Measurements from ENCODE around the gene KCTD20.
A peak's percentile ranks its signal among the peaks of the same experiment; 100 is the strongest.

Gene KCTD20

DNA sequence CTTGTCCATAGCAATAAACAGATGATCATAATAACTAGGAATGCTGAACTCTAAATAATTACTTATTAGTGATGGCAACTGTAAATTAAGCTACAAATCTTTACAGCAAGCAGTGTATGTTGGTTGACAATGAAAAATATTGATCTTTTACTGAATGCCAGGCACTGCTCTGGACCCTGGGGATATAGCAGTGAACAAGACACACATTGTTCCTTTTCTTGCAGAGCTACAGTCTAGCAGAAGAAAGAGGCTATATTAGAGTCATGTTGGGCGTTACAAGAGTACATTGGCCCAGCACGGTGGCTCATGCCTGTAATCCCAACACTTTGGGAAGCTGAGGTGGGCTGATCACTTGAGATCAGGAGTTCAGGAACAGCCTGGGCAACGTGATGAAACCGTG is 11.6 kb upstream of the KCTD20 start:
- DNase-seq (ENCODE audit: low read depth): no peak
- no peak overlapping the region for H3K4me3 ChIP-seq (ENCODE audit: low read depth, low read length)
- no peak for TF ChIP-seq CTCF (IDR thresholded peaks at IDR 0.05; ENCODE audit: control insufficient read depth, extremely low read depth, insufficient read depth)

GRCh38 chr6:36432151-36432671 is 10.6 kb upstream of the KCTD20 start:
- DNase-seq (ENCODE audit: low read depth): no peak
- TF ChIP-seq CTCF (IDR thresholded peaks at IDR 0.05; ENCODE audit: control insufficient read depth, extremely low read depth, insufficient read depth): no peak
- H3K4me3 ChIP-seq (ENCODE audit: low read depth, low read length): no peak overlapping the region

DNA sequence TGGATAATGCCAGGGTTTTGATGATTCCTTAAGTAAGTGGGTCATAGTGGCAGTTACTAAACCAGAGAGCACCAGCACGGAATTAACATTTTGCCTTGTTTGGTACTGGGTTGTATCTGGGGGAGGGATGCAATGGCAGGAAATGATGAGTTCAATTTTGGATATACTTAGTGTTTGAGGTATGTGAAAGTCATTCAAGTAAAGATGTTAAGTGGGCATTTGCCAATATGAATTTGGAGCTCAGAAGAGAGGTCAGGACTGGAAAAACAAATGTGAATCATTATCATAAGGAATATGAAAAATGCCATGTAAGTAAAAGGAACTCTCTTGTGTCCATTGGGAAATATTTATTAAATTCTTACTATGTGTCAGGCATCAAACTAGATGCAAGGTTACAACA is 6.3 kb upstream of the KCTD20 start:
- TF ChIP-seq CTCF (IDR thresholded peaks at IDR 0.05; ENCODE audit: control insufficient read depth, extremely low read depth, insufficient read depth): no peak
- no peak for DNase-seq (ENCODE audit: low read depth)
- H3K4me3 ChIP-seq (ENCODE audit: low read depth, low read length): no peak overlapping the region

- DNase-seq (ENCODE audit: low read depth): peak; percentile 97
- H3K4me3 ChIP-seq (ENCODE audit: low read depth, low read length): no peak overlapping the region; the same call in 1 of the 2 replicates
- TF ChIP-seq CTCF (IDR thresholded peaks at IDR 0.05; ENCODE audit: control insufficient read depth, extremely low read depth, insufficient read depth): no peak
Measured at GRCh38 chr6:36441307-36441894, 1.4 kb upstream of the KCTD20 start.

DNA sequence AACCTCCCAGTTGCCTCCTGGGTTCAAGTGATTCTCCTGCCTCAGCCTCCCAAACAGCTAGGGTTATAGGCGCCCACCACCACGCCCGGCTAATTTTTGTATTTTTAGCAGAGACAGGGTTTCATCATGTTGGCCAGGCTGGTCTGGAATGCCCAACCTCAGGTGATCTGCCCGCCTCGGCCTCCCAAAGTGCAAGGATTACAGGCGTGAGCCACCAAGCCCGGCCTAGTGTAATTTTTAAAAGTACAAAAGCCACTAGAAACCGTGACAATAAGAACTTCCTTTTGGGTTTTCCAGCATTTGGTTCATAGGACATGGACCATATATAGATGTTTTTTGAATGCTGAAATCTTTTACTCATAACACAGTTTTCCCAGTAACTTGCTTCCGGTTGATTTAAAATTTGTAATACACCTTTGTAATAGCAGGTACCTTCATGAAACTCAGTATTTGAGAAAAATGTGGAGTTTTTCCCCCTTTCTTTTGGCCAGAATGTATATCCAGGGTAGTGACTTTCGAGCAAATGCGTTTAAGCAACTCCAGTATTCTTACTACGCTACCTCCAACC is 613 bp upstream of the KCTD20 start:
- TF ChIP-seq CTCF (IDR thresholded peaks at IDR 0.05; ENCODE audit: control insufficient read depth, extremely low read depth, insufficient read depth): no peak
- peak overlapping the region; percentile 93 for H3K4me3 ChIP-seq (ENCODE audit: low read depth, low read length)
- DNase-seq (ENCODE audit: low read depth): no peak

- no peak for DNase-seq (ENCODE audit: low read depth)
- peak; percentile 33; the same call in 1 of the 2 replicates for TF ChIP-seq CTCF (IDR thresholded peaks at IDR 0.05; ENCODE audit: control insufficient read depth, extremely low read depth, insufficient read depth)
- peak overlapping the region; percentile 93 for H3K4me3 ChIP-seq (ENCODE audit: low read depth, low read length)
Measured at GRCh38 chr6:36443471-36444428, 950 bp downstream of the KCTD20 start.

Data from LNCaP clone FGC (cell line).